Kidney (tissue), 14 donors: ENCODE measurements around the gene SLIRP. TPM values are rescaled to one million over a fixed set of nuclear protein-coding genes. Genes with fewer than 3 reads are reported as not detected.

ENCODE experiments used
- DNase-seq, 5 donors: peaks; one replicate each; pipeline ENCODE4 v3.0.0-alpha.2; 2013 to 2020
- FAIRE-seq: peaks from 2 replicates; lab custom pipeline; 2012; peaks lifted over from hg19 to GRCh38; lab: Jason Lieb, UNC
- H3K27ac ChIP-seq, 2 donors: one replicate each; pipeline ENCODE4 v1.7.0; 2013; ENCODE audit warnings: low read depth in 2 of 2, low read length in 2 of 2, inconsistent platforms in 1 of 2
- H3K27me3 ChIP-seq: one replicate; pipeline ENCODE4 v1.7.1; 2013; ENCODE audit warnings: low read length, inconsistent platforms; ENCODE audit not compliant: control insufficient read depth, insufficient read depth
- H3K36me3 ChIP-seq, 3 donors: one replicate each; pipeline versions ENCODE4 v1.7.0 to v1.7.1; 2013; ENCODE audit warnings: low read length in 3 of 3, control low read depth in 1 of 3, inconsistent platforms in 1 of 3; ENCODE audit not compliant: insufficient read depth in 3 of 3, control insufficient read depth in 2 of 3
- H3K4me1 ChIP-seq, 3 donors: one replicate each; pipeline versions ENCODE4 v1.7.0 to v1.7.1; 2013; ENCODE audit warnings: low read length in 3 of 3, inconsistent platforms in 1 of 3, low read depth in 1 of 3; ENCODE audit not compliant: control insufficient read depth in 2 of 3, insufficient read depth in 2 of 3
- H3K4me3 ChIP-seq, 3 donors: one replicate each; pipeline versions ENCODE4 v1.7.0 to v1.8.1; 2013; ENCODE audit warnings: low read length in 3 of 3, control low read depth in 1 of 3, inconsistent platforms in 1 of 3
- H3K9ac ChIP-seq, 3 donors: one replicate each; pipeline versions ENCODE4 v1.7.0 to v1.7.1; 2013; ENCODE audit warnings: low read length in 3 of 3, control low read depth in 1 of 3, inconsistent platforms in 1 of 3
- H3K9me3 ChIP-seq, 3 donors: one replicate each; pipeline versions ENCODE4 v1.7.0 to v1.7.1; 2013; ENCODE audit warnings: low read length in 3 of 3, control low read depth in 1 of 3, inconsistent platforms in 1 of 3; ENCODE audit not compliant: control insufficient read depth in 2 of 3, insufficient read depth in 1 of 3
- CTCF ChIP-seq: IDR thresholded peaks from 3 replicates; pipeline ENCODE4 v1.5.1; 2012; ENCODE audit warnings: mild to moderate bottlenecking, moderate library complexity, borderline replicate concordance; ENCODE audit not compliant: insufficient read depth; ENCODE audit errors: extremely low read depth
- intact Hi-C: fragments of 100-400 bp; cut with DNase I; formaldehyde crosslinking; loops from one replicate; pipeline ENCODE4 v1.11.1; 2022
- polyA plus RNA-seq: library from polyadenylated mRNA; stranded (reverse); fragments of 350-450 nt; fragmentation: Illumina TruSeq; extraction: RNeasy Lipid Tissue Mini Kit (QIAGEN cat#74804); gene quantifications from one replicate; pipeline ENCODE4 v1.2.3, GENCODE V29; 2014; ENCODE audit warnings: low read depth, low replicate concordance; ENCODE audit not compliant: insufficient read depth
- total RNA-seq: library from RNA; stranded (reverse); fragmentation: NEBNext Ultra II Directional; extraction: Animal tissue kit (Norgen Biotek cat#: 25700); gene quantifications from one replicate; pipeline ENCODE4 v1.2.1, GENCODE V29; 2021
- donor health status: control.
- donor health status: control.
- donor health status: control.
- donor health status: control.
- donor health status: control.
- donor health status: DM: yes; HTN: yes; CAD: no.
- donor health status: Normal renal cell carcinoma (clear cell type).

SLIRP gene
- total and polyA plus RNA-seq, 2 donors from 2014 or later, result 91.6 to 418 TPM

GRCh38 chr14:77717608-77718305 is 9.9 kb downstream of the SLIRP start:
- Histone ChIP-seq H3K27ac (no peak overlapping the region), H3K36me3 (peaks cover 2 to 24% (median 16%) of the 10 kb centered on the region in 3 donors), H3K4me3 (no peak overlapping the region), H3K4me1 (no peaks in the 10 kb centered on the region), H3K27me3 (no peaks in the 10 kb centered on the region), H3K9ac (no peak overlapping the region), H3K9me3 (no peaks in the 10 kb centered on the region)
- FAIRE-seq, result no peak
- no peak for DNase-seq
- TF ChIP-seq CTCF, result no peak
- intact Hi-C loops, result no loop called here

DNA sequence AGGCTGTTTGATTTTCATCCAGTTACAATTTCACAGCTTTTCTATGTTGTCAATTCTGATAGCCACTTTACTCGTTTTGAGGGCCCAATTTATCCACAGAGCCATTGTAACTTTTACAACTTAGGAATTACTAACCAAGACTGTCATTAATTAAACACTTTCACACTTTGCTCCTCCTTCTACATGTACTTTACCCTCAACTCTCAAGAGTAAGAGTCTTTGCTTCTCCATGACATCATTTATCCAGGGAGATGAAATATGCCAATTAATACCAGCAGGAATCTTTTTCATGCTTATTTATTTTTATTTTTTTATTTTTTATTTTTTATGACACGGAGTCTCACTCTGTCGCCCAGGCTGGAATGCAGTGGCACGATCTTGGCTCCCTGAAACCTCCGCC is 13.5 kb downstream of the SLIRP start:
- Histone ChIP-seq H3K9ac (no peak overlapping the region), H3K4me3 (no peak overlapping the region), H3K36me3 (peaks cover 9 to 24% (median 20%) of the 10 kb centered on the region in 3 donors), H3K27ac (no peak overlapping the region), H3K9me3 (no peaks in the 10 kb centered on the region), H3K27me3 (no peaks in the 10 kb centered on the region), H3K4me1 (no peaks in the 10 kb centered on the region)
- FAIRE-seq (peak; percentile 81), DNase-seq (no peak)
- intact Hi-C loops, result no loop called here
- TF ChIP-seq CTCF, result no peak

- Histone ChIP-seq H3K4me3 (no peak overlapping the region), H3K4me1 (no peaks in the 10 kb centered on the region), H3K9ac (no peak overlapping the region), H3K27ac (no peak overlapping the region), H3K9me3 (no peaks in the 10 kb centered on the region), H3K36me3 (peaks cover 11 to 33% (median 24%) of the 10 kb centered on the region in 3 donors), H3K27me3 (no peaks in the 10 kb centered on the region)
- no peak for FAIRE-seq
- intact Hi-C loops, result no loop called here
- DNase-seq, result no peak
- TF ChIP-seq CTCF, result no peak
These were observed 14.4 kb downstream of the SLIRP start for GRCh38 chr14:77722301-77722700.

DNA sequence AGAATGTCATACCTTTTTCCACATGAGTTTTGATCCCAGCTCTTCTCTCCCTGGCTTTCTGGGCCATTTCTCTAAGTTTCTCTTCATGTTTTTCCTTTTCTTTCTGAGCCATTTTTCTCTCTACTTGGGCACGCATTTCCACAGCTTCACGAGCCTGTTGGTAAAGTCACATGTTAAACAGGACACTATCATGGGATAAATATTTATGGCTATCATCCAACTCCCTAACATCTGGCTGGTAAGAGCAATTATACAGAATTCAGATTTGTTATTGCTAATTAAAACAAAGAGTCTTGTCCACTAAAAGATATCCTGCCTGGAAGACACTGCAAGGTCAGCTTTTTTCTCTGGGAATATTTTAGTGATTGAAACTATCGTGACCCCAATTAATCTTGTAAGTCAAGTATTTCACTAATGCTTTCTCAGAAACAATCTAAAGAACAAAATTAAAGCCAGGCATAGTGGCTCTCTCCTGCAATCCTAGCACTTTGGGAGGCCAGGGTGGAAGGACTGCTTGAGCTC is 23.1 kb downstream of the SLIRP start:
- no peaks in the 10 kb centered on the region for H3K9me3 ChIP-seq
- FAIRE-seq (no peak), DNase-seq (no peak)
- H3K27me3 ChIP-seq, result no peaks in the 10 kb centered on the region
- intact Hi-C loops, result no loop called here
- H3K36me3 ChIP-seq, result peaks cover 20 to 60% (median 51%) of the 10 kb centered on the region in 3 donors
- H3K4me3 ChIP-seq, result no peak overlapping the region
- H3K4me1 ChIP-seq, result no peaks in the 10 kb centered on the region
- H3K9ac ChIP-seq, result no peak overlapping the region
- no peak for TF ChIP-seq CTCF
- no peak overlapping the region for H3K27ac ChIP-seq
